Measurements from ENCODE around the gene PHLDA2.
A peak's percentile ranks its signal among the peaks of the same experiment; 100 is the strongest.
"Not testable (repeated sequence)": the region's sequence is repeated elsewhere in the genome, so short reads cannot be mapped to it uniquely, and the experiment has no call there.

PHLDA2 gene

DNA sequence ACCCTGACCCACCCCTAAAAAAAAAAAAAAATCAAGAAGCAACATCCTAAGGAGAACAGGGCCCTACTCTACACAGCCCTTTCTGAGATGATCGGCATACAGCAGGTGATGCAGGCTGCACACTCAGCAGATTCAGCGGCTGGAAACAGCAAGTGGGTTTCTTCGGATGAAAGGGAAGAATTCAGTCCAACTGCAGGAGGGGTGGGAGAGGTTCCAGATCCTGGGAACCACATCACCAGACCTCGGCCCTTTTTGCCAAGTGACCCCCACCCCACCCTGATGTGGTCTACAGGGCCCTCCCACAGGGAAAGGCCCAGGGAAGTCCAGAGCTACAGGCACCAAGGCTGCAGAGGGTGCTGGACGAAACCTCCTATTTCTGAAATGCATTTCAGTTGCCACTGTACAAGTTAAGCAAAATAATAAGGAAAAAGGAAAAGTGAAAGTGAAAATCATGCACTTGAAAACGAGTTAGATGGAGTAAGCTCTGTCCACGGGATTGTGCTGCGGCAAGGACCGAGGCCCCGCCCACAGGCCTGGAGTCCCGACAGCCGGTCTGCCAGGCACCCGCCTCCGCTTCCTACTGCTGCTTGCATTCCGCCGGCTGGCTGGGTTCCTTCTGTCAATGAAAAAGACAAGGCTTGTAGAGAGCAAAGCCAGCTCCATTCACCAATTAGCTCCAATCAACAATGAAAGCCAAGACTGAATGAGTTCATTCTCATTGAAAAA lies 16.0 kb upstream of the PHLDA2 start:
- DNase-seq = peak; percentile 65

DNA sequence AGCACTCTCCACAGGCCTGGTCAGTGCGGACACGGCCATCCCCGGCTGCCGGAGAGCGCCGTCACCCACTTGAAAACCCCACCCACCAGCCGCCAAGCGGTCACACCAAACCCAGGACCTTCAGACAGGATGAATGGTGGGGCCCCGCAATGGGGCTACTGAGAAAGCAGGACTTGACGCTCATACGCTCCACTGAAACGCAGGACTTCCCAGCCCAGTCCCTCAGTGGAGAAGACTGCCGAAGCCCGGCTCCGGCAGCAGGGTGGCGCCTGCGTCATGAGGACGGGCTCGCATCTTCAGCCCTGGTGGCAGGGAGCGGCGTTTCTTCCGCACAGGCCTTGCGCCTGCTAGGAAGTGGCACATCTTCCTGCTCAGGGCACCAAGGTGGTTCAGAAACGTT lies 15.3 kb upstream of the PHLDA2 start:
- DNase-seq = no peak

DNA sequence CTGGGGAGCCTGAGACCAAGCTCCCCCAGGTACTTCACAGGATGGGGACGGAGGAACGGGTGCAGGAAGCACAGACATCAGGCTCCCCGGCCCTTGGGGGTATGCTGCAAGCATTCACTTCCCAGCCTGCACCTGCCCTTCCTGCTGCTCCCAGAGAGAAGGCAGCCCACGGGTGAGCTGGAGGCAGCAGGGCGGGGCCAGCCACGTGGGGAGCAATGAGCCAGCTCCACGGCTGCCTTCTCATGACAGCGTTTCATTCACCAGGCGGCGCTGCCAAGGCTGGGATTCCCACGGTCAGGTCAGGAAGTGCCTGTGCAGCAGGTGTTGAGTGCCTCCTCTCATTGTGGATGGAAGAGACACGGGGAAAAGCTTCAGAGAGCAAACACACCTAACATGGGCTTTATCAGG lies 14.5 kb upstream of the PHLDA2 start:
- DNase-seq = no peak

DNA sequence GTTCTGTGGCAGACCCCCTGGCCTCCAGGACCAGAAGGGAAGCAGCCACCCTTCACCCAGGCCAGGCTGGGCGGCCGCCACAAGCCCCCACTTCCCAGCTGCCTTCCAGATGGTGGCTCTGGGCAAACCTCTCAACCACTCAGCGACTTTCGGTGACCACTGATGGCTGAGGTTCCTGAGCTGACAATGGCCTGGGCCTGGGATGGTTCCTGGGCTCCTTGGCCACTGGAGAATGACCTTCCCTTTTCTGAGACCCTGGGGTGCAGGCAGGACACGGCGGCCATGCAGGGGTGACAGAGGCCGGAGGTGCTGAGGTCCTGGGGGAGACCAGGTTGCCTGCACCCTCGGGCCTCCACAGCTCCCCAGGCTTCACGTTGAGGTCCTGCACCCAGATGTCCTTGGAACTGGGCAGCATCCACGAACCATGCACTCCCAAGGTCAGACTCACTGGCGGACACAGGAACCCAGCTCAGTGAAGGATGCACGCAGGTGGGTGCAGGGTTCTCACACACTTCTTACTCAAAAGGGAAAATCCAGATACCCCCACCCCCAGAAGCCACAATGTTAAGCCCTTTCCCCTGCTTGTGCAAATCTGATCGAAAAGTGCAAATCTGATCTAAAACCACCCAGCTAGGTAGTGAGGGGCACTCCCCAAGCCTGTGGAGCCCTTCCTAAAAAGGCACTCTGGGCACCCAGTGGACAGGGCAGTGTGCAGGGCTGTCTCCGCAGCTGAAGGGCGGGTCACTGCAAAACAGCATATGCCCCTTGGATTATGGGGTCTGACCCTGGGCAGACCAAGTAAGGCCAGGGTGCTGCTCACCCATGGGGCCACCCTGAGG lies 13.9 kb upstream of the PHLDA2 start:
- DNase-seq = no peak

DNA sequence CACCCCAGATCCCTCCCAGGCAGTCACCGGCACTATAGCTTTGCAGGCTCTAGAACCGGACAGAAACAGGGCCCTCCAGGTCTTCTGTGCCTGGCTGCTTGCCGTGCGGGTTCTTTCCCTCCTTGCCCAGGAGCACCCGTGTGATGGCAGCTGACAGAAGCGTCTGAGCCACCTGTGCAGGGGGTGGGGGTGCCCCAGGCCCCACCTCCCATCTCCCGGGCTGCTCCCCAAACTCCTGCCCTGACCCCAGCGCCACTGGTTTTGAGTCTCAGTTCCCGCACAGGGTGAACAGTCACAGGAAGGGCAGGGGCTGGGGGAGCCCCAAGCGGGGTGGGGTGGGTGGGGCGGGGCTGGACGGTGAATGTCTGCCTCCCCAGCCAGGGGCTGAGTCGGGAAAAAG lies 13.2 kb upstream of the PHLDA2 start:
- DNase-seq = no peak

DNA sequence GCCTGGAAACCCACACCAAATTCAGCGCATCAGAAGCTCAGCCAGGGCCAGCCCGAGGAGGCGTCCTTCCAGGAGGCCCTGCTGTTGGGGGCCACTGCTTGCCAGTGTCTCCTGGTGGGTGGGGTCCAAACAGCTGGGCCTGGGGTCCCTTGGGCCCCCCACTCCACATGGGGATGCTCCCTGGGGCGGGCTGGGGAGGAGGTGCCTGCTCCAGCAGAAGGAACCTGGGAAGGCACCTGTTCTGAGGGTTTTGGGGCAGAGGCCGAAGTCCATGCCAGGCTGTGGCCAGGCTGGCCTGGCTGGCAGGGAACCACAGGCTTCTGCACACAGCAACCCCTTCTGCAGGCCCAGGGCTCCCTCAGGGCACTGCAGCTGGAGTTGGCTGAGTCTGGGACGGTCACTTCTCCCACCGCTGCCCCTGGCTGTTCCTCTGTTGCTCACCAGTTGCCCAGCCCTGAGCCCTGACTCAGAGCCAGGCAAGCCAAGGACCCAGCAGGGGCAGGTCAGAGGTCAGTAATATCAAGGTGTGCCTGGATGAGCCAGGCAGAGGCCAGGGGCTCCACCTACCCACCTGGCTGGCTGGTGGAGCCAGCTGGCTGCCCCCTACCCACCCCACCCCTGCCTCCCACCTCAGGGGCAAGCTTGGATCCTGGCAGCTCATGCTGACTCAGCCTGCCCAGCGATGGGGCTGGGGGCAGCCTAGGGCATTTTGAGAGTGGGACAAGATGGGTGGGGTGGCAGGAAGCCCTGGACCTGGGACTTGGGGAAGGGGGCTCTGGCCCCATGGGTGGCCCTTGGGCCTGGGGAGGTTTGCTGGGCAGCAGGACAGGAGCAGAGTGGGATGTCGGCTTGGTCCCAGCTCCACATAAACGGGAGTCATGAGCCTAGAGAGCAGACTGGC lies 12.0 kb upstream of the PHLDA2 start:
- no peak for DNase-seq

DNA sequence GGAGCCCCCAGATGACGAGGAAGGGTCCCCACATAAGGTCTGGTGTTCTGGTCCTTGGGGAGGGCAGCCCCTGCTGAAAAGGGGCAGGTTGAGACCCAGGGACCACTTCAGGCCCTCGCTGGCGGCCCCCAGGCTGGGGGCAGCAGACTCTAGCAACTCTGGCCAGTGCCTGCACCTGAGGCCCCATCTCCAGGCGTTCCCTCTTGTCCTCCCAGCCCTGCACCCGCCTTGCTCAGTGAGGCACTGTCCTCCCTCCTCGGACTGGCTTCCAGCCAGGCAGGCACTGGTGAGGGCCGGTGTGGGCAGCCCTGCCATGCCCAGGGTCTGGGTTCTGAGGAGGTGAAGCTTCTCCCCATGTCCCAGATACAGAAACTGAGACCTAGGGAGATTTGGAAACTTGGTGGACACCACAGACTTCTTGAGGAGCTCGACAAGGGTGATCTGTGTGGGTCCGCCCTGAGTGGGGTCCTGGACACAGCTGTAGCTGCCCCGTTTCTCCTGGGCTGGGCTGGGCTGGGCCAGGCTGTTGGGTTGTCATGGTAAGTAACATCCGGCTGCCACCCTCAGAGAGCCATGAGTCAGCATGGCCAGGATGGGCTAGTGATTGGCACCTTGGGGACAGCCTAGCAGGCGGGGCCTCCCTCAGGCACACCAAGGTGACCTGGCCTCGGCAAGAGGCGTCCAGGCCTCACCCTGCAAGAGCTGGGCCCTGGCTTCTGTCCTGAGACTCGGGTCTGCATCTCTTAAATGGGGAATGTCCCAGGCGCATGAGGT lies 11.1 kb upstream of the PHLDA2 start:
- DNase-seq = peak; percentile 90

DNA sequence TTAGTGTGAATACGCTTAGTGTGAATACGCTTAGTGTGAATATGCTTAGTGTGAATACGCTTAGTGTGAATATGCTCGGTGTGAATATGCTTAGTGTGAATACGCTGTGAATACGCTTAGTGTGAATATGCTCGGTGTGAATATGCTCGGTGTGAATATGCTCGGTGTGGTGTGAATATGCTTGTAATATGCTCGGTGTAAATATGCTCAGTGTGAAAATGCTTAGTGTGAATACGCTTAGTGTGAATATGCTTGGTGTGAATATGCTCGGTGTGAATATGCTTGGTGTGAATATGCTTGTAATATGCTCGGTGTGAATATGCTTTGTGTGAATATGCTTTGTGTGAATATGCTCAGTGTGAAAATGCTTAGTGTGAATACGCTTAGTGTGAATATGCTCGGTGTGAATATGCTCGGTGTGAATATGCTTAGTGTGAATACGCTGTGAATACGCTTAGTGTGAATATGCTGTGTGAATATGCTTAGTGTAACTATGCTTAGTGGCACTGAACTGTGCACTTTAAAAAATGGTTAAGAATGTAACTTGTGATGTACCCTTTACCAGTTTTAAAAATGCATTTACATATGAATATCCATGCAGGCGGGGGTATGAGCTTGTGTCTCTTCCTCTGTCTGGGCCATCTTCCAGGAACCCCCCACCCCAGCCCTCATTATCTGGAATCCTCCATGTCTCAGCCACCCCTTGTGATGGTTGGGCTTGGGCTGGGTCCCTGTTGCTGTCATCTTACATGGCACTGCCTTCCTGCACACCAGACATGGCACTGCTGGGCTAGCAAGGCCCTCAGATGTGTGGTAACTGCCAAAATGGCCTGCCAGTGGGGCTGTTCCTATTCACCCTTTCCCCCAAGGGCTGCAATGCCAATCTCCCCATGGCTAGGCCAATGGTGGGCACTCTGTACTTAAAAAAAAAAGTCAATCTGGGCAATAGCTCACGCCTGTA lies 9.5 kb upstream of the PHLDA2 start:
- DNase-seq = not testable (repeated sequence)

DNA sequence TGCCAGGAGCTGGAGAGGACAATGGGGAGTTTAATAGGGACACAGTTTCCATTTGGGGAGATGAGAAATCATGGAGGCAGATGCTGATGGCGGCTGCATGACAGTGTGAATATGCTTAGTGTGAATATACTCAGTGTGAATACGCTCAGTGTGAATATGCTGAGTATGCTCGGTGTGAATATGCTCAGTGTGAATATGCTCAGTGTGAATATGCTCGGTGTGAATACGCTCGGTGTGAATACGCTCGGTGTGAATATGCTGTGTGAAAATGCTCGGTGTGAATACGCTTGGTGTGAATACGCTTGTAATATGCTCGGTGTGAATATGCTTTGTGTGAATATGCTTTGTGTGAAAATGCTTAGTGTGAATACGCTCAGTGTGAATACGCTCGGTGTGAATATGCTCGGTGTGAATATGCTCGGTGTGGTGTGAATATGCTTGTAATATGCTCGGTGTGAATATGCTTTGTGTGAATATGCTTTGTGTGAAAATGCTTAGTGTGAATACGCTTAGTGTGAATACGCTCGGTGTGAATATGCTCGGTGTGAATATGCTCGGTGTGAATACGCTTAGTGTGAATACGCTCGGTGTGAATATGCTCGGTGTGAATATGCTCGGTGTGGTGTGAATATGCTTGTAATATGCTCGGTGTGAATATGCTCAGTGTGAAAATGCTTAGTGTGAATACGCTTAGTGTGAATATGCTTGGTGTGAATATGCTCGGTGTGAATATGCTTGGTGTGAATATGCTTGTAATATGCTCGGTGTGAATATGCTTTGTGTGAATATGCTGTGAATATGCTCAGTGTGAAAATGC lies 8.6 kb upstream of the PHLDA2 start:
- not testable (repeated sequence) for DNase-seq

DNA sequence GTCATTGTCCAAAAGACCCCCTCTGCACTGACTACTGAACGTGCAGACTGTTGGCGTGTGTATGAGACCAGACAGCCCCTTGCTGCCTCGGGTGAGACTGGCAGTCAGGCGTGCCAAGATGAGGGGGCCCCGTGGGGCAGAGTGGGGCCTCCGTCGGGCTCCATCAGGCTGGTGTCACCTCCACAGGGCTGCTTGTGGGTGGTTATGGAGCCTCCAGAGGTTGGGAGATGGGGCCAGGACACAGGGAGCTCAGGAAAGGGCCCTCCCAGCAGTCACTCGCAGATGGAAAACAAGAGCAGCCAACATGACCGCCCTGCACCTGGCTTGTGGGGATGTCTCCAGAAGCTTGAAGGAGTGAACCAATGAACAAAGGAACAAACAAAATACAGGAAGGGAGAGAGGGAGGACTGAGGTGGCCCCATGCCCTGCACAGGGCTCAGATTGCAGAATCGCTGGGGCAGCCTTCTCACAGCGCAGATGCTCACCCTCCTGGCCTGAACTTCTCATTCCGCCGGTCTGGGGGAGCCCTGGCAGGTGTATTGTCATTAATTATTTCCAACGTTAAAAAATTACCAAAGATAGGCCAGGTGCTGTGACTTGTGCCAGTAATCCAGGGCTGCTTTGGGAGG lies 5.5 kb upstream of the PHLDA2 start:
- no peak for DNase-seq

DNA sequence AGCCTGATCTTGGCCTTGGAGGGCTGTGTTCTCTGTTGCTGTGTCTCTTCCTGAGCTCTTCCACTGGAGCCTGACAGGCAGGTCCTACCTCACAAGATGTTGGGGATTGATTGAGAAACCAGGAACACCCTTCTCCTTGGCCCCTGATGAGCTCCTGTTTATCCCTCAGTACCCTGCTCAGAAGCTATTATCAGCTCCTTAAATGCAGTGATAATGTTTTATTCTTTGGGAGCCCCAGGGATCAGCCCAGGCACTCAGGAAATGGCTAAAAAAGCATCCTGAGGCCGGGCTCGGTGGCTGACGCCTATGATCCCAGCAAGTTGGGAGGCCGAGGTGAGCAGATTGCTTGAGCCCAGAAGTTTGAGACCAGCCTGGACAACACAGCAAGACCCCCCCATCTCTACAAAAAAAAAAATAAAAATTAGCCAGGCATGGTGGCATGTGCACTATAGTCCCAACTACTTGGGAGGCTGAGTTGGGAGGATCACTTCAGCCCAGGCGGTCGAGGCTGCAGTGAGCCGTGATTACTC lies 4.9 kb upstream of the PHLDA2 start:
- no peak for DNase-seq

DNA sequence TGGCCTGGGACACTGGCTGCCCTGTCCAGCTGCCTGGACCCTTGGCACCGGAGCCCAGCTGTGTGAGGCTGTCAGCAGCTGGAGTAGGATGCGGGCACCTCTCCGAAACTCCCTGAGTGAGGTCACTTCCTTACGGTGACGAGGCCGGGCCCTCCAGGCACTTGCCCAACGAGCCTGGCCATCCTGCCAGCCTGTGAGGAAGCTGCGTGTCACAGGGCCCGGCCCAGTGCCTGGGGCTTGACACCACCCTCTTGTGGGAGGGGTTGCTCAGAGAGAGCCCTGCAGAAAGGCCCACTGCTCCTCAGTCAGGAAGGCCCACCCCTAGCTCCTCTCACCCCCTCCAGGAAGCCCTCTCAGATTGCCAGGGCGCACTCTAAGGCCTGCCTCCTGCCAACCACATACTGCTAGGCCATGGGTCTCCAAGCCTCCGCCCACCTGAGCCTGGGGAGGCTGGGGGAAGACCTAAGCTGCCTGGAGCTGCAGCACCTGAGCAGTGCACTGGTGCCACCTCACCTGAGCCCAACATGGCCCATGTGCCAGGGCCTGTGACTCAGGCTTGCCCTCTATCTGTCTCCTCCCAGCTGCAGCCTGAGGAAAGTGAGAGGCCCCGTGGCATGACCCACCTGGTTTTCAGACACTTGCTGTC lies 4.3 kb upstream of the PHLDA2 start:
- peak; percentile 84 for DNase-seq

DNA sequence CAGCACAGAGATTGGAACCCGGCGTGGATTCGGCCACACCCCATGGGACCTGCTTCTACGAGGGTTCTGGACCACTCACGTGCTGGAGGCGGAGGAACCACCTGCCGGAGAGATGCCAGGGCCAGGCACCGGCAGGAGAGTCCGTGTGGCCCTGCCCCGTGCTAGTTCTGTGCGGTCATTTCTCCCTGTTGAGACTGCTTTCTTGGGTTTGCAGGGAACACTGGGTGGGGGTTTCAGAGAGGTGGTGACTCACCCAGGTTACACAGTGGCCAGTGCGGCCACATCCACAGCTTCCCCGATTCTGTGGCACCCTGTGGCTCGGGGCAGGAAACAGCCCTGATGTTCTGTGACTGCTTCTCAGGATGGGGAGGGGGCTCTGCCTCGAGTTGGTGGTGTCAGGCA lies 3.6 kb upstream of the PHLDA2 start:
- no peak for DNase-seq

DNA sequence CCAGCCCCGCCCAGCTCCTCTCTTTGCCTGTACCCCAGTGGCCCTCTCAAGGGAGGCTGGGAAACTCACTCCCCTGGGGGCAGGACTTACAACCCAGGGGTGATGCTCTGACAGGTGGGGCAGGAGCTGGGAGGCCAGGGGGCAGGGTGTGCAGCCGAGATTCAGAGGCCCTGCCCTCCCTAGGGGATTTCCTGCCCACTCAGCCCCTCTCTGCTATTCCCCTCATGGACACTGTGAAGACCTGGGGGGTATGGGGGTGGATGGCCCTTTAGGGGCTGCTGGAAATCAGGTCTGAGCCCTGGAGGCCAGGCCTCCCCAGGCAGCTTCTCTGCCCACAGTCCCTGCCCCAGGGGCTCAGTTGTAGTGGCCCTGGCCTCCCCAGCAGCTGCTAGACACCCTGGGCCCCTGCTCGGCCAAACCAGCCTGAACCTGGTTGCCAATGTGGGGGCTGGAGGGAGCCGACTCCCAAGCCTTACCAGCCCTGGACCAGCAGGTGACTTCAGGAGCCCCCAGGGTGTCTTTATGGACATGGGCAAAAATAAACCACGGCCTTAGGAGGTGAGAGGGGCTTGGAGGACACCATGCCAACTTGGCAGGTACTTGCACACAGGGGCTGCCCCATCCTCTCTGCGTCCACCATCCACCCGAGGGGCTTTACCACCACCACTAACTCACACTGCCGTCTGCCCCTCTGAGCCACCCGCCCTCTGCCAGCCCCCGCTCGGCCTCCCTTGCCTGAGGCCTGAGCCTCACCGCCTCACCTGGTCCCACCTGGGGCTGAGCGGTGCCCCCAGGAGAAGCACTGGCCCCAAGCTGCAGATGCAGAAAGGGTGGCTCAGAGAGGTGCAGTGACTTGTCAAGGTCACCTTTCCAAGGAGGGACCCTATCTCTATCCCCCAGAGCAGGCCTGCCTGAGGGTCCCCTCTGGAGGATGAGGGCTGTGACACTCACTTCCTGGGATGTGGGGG lies 2.8 kb upstream of the PHLDA2 start:
- DNase-seq = no peak

DNA sequence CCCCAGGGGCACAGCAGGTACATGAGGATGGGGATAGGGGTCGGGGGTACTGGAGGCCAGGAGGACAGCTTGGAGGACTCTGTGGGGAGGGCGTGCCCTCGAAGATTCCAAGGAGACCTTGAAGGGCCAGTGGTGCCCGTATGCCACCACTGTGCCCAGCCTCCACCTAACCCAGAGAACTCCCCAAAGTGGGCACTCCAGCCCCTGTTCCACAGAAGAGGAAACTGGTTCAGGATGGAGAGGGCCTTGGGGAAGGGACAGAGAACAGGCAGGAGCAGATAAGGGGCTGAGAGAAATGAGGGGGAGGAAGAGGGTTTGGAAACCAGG lies 2.2 kb upstream of the PHLDA2 start:
- DNase-seq = no peak

DNA sequence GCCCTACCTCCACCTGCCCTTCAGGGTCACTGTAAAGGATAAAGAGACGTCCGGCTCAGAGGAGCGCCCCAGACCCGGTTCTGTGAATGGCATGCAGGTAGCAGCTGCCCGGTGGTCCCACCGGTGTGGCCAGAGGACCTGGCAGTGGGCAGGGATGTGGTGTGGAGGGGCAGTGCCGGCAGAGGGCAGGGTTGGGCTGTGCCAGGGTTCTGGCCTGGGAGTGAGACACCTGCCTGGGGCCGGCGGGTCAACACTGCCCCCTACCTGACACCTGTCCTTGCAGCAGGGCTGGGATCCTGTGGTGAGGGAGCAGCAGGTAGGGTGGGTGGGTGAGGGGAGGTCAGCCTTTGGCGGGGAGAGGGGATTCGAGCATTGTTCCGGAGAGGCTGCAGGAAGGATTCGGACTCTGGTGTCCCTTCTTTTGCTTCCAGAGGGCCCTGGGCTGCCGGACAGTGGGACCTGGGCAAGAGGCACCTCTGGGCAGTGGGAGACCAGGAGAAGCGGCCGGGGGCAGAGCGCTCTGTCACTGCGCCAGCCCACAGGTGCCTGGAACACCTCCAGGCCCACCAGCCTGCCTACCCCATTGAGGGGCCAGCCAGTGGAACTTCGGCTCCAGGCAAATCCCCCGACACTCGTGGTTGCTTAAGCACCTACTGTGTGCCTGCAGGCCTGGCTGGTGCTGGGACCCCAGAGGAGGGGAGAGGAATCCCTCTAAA lies 1.6 kb upstream of the PHLDA2 start:
- peak; percentile 62 for DNase-seq

Data from hematopoietic multipotent progenitor cell treated with erythropoietin and hydrocortisone succinate and interleukin-3 and kit ligand, for 6 days (in vitro differentiated cells).